IgD-negative memory B cell (primary cell): ENCODE measurements around the gene WDR18. TPM values are rescaled to one million over a fixed set of nuclear protein-coding genes. Genes with fewer than 3 reads are reported as not detected.

ENCODE experiments used
- H3K27ac Mint-ChIP-seq, 3 donors: one replicate each; pipeline ENCODE4 v1.8.0; 2020 to 2022; ENCODE audit warnings: mild to moderate bottlenecking in 3 of 3, mixed read lengths in 3 of 3, moderate library complexity in 1 of 3
- H3K27me3 Mint-ChIP-seq: one replicate; pipeline ENCODE4 v1.8.0; 2021; ENCODE audit warnings: mixed read lengths
- H3K36me3 Mint-ChIP-seq: one replicate; pipeline ENCODE4 v1.8.0; 2020; ENCODE audit warnings: mild to moderate bottlenecking, mixed read lengths
- H3K4me1 Mint-ChIP-seq, 3 donors: one replicate each; pipeline ENCODE4 v1.8.0; 2020 to 2022; ENCODE audit warnings: mixed read lengths in 3 of 3, mild to moderate bottlenecking in 1 of 3
- H3K4me3 Mint-ChIP-seq, 4 donors: one replicate each; pipeline ENCODE4 v1.8.0; 2020 to 2022; ENCODE audit warnings: mild to moderate bottlenecking in 4 of 4, mixed read lengths in 4 of 4, moderate library complexity in 3 of 4
- H3K9me3 Mint-ChIP-seq, 3 donors: one replicate each; pipeline ENCODE4 v1.8.0; 2020 to 2021; ENCODE audit warnings: mixed read lengths in 3 of 3, mild to moderate bottlenecking in 1 of 3
- polyA plus RNA-seq: library from polyadenylated mRNA; unstranded; fragments of 300-500 nt; fragmentation: Illumina TruSeq; gene quantifications from one replicate; pipeline ENCODE4 v1.2.3, GENCODE V29; 2021

The WDR18 gene
- polyA plus RNA-seq, 1 donor from 2014 or later: 53.4 TPM

- H3K9me3 Mint-ChIP-seq: no peaks in the 10 kb centered on the region
- no peaks in the 10 kb centered on the region for H3K27me3 Mint-ChIP-seq
- no peaks in the 10 kb centered on the region for H3K36me3 Mint-ChIP-seq
- H3K4me3 Mint-ChIP-seq: peak overlapping the region in 2 of 4 donors; percentile 27 to 67
- H3K27ac Mint-ChIP-seq: peak overlapping the region; percentile 55 to 99 (median 86)
- H3K4me1 Mint-ChIP-seq: peaks cover 21 to 33% (median 28%) of the 10 kb centered on the region in 3 donors
Measured at GRCh38 chr19:944663-945241, 39.4 kb upstream of the WDR18 start.

GRCh38 chr19:945401-946252, 38.5 kb upstream of the WDR18 start:
- Mint-ChIP-seq H3K4me1 (peaks cover 20 to 30% (median 26%) of the 10 kb centered on the region in 3 donors), H3K4me3 (peak overlapping the region in 1 of 4 donors; percentile 67), H3K36me3 (no peaks in the 10 kb centered on the region), H3K27ac (peak overlapping the region; percentile 55 to 99 (median 86)), H3K9me3 (no peaks in the 10 kb centered on the region), H3K27me3 (no peaks in the 10 kb centered on the region)

- Mint-ChIP-seq H3K4me1 (peaks cover 26 to 37% (median 26%) of the 10 kb centered on the region in 3 donors), H3K9me3 (no peaks in the 10 kb centered on the region), H3K4me3 (peak overlapping the region; percentile 75 to 92 (median 90)), H3K27me3 (no peaks in the 10 kb centered on the region), H3K36me3 (peaks cover 2% of the 10 kb centered on the region), H3K27ac (peak overlapping the region; percentile 98 to 99 (median 99))
Measured at GRCh38 chr19:947090-947706, 36.9 kb upstream of the WDR18 start.

- Mint-ChIP-seq H3K9me3 (no peaks in the 10 kb centered on the region), H3K27ac (peak overlapping the region; percentile 98 to 99 (median 99)), H3K4me3 (peak overlapping the region; percentile 75 to 92 (median 90)), H3K4me1 (peaks cover 26 to 39% (median 27%) of the 10 kb centered on the region in 3 donors), H3K36me3 (peaks cover 2% of the 10 kb centered on the region), H3K27me3 (no peaks in the 10 kb centered on the region)
Measured at GRCh38 chr19:947707-948539, 36.2 kb upstream of the WDR18 start.

GRCh38 chr19:948842-949496, 35.2 kb upstream of the WDR18 start:
- peak overlapping the region in 3 of 4 donors; percentile 77 to 92 (median 78) for H3K4me3 Mint-ChIP-seq
- H3K27ac Mint-ChIP-seq: peak overlapping the region; percentile 98 to 99 (median 99)
- no peaks in the 10 kb centered on the region for H3K9me3 Mint-ChIP-seq
- H3K36me3 Mint-ChIP-seq: peaks cover 2% of the 10 kb centered on the region
- no peaks in the 10 kb centered on the region for H3K27me3 Mint-ChIP-seq
- peaks cover 26 to 42% (median 27%) of the 10 kb centered on the region in 3 donors for H3K4me1 Mint-ChIP-seq

- Mint-ChIP-seq H3K4me1 (peaks cover 26 to 43% (median 33%) of the 10 kb centered on the region in 3 donors), H3K27me3 (no peaks in the 10 kb centered on the region), H3K36me3 (peaks cover 2% of the 10 kb centered on the region), H3K27ac (peak overlapping the region in 2 of 3 donors; percentile 85 to 96), H3K4me3 (peak overlapping the region; percentile 62 to 92 (median 74)), H3K9me3 (no peaks in the 10 kb centered on the region)
Measured at GRCh38 chr19:950352-951066, 33.6 kb upstream of the WDR18 start.

- Mint-ChIP-seq H3K9me3 (no peaks in the 10 kb centered on the region), H3K27ac (peak overlapping the region; percentile 92 to 97 (median 96)), H3K27me3 (no peaks in the 10 kb centered on the region), H3K36me3 (peaks cover 2% of the 10 kb centered on the region), H3K4me3 (peak overlapping the region; percentile 73 to 92 (median 84)), H3K4me1 (peaks cover 20 to 39% (median 30%) of the 10 kb centered on the region in 3 donors)
Measured at GRCh38 chr19:952049-952679, 32.0 kb upstream of the WDR18 start.

- H3K36me3 Mint-ChIP-seq: peaks cover 2% of the 10 kb centered on the region
- peak overlapping the region; percentile 92 to 96 (median 96) for H3K27ac Mint-ChIP-seq
- no peaks in the 10 kb centered on the region for H3K9me3 Mint-ChIP-seq
- H3K4me3 Mint-ChIP-seq: peak overlapping the region; percentile 77 to 93 (median 86)
- peaks cover 13 to 34% (median 24%) of the 10 kb centered on the region in 3 donors for H3K4me1 Mint-ChIP-seq
- no peaks in the 10 kb centered on the region for H3K27me3 Mint-ChIP-seq
Measured at GRCh38 chr19:952680-953444, 31.3 kb upstream of the WDR18 start.

- no peaks in the 10 kb centered on the region for H3K27me3 Mint-ChIP-seq
- H3K4me3 Mint-ChIP-seq: peak overlapping the region; percentile 67 to 93 (median 84)
- no peaks in the 10 kb centered on the region for H3K9me3 Mint-ChIP-seq
- peaks cover 10 to 30% (median 20%) of the 10 kb centered on the region in 3 donors for H3K4me1 Mint-ChIP-seq
- H3K36me3 Mint-ChIP-seq: peaks cover 2% of the 10 kb centered on the region
- peak overlapping the region; percentile 86 to 96 (median 92) for H3K27ac Mint-ChIP-seq
Measured at GRCh38 chr19:953445-954271, 30.5 kb upstream of the WDR18 start.

- no peaks in the 10 kb centered on the region for H3K9me3 Mint-ChIP-seq
- peaks cover 10 to 33% (median 20%) of the 10 kb centered on the region in 3 donors for H3K4me1 Mint-ChIP-seq
- no peaks in the 10 kb centered on the region for H3K27me3 Mint-ChIP-seq
- peak overlapping the region; percentile 46 to 96 (median 92) for H3K27ac Mint-ChIP-seq
- peak overlapping the region; percentile 38 to 89 (median 53) for H3K4me3 Mint-ChIP-seq
- H3K36me3 Mint-ChIP-seq: peaks cover 2% of the 10 kb centered on the region
Measured at GRCh38 chr19:954272-954671, 29.9 kb upstream of the WDR18 start.

- Mint-ChIP-seq H3K27me3 (no peaks in the 10 kb centered on the region), H3K9me3 (no peaks in the 10 kb centered on the region), H3K4me3 (peak overlapping the region; percentile 57 to 89 (median 65)), H3K4me1 (peaks cover 10 to 33% (median 18%) of the 10 kb centered on the region in 3 donors), H3K36me3 (peaks cover 2% of the 10 kb centered on the region), H3K27ac (peak overlapping the region; percentile 46 to 96 (median 92))
Measured at GRCh38 chr19:954672-955494, 29.3 kb upstream of the WDR18 start.
